Spleen (tissue), 7 donors: ENCODE results near the gene PPIL1.

Experiments
- POLR2A ChIP-seq, 3 donors: fragments of 450-650 bp; IDR thresholded peaks; one replicate each; pipeline ENCODE4 v1.5.1; 2017; ENCODE audit warnings: antibody characterized with exemption in 3 of 3, mild to moderate bottlenecking in 1 of 3
- TF ChIP-seq, protein P1 (sequence below), 11 experiments: fragments of 200-600 bp in 7 of 11; fragments of 450-650 bp in 4 of 11; sonication (generic) in 4 of 11; IDR thresholded peaks in 8 of 11; conservative IDR thresholded peaks in 3 of 11; 1 replicate in 7 of 11; 2 replicates in 4 of 11; pipeline versions ENCODE4 v1.4.0 to v1.8.0; 2016 to 2021; ENCODE audit warnings: antibody characterized with exemption in 11 of 11, inconsistent platforms in 4 of 11, mild to moderate bottlenecking in 1 of 11
- donor health status: DM: no; HTN: no; CAD: no; lungs with moderate emphysema.
- donor health status: DM: no; HTN: no; CAD: no.
- donor health status: DM: no; HTN: no; CAD: no.

DNA sequence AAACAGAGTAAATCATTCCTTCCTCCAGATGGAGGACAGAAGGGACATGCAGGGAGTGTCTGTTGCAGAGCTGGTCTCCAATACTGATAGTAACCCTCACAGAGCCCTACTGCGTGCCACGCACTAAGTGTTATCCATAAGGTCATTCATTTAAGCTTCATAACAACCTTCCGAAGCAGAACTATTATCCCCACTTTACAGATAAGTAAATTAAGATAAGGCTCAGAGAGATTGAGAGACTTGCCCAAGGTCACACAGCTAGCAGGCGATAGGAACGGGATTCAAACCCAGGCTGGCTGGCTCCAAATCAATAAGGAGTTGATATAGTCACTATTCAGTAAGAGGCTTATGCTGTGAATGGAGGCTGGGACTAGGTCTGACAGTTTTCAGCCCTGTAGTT lies 66.0 kb downstream of the PPIL1 start:
- TF ChIP-seq, protein P1, sequence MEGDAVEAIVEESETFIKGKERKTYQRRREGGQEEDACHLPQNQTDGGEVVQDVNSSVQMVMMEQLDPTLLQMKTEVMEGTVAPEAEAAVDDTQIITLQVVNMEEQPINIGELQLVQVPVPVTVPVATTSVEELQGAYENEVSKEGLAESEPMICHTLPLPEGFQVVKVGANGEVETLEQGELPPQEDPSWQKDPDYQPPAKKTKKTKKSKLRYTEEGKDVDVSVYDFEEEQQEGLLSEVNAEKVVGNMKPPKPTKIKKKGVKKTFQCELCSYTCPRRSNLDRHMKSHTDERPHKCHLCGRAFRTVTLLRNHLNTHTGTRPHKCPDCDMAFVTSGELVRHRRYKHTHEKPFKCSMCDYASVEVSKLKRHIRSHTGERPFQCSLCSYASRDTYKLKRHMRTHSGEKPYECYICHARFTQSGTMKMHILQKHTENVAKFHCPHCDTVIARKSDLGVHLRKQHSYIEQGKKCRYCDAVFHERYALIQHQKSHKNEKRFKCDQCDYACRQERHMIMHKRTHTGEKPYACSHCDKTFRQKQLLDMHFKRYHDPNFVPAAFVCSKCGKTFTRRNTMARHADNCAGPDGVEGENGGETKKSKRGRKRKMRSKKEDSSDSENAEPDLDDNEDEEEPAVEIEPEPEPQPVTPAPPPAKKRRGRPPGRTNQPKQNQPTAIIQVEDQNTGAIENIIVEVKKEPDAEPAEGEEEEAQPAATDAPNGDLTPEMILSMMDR (IDR thresholded peaks at IDR 0.05 in 8 of 11, conservative IDR thresholded peaks at IDR 0.05 in 3 of 11) = no peak
- no peak for TF ChIP-seq POLR2A (IDR thresholded peaks at IDR 0.05)
